Type B pancreatic cell (in vitro differentiated cells): ENCODE results near the gene NCOA7. TPM values are rescaled to one million over a fixed set of nuclear protein-coding genes. Genes with fewer than 3 reads are reported as not detected.

Source experiments
- DNase-seq: peaks from one replicate; pipeline ENCODE4 v3.0.0; 2021; ENCODE audit warnings: mixed read lengths; ENCODE audit not compliant: unreplicated experiment; ENCODE audit errors: extremely low spot score
- H3K27ac Mint-ChIP-seq: 2 replicates; pipeline ENCODE4 v1.8.0; 2021; ENCODE audit warnings: mild to moderate bottlenecking, mixed read lengths
- H3K27me3 Mint-ChIP-seq: 2 replicates; pipeline ENCODE4 v1.8.0; 2021; ENCODE audit warnings: mixed read lengths
- H3K36me3 Mint-ChIP-seq: 2 replicates; pipeline ENCODE4 v1.8.0; 2021; ENCODE audit warnings: mixed read lengths
- H3K4me1 Mint-ChIP-seq: one replicate; pipeline ENCODE4 v1.8.0; 2021; ENCODE audit warnings: mixed read lengths; ENCODE audit not compliant: unreplicated experiment
- H3K4me3 Mint-ChIP-seq: 2 replicates; pipeline ENCODE4 v1.8.0; 2021; ENCODE audit warnings: mild to moderate bottlenecking, mixed read lengths
- H3K9me3 Mint-ChIP-seq: 2 replicates; pipeline ENCODE4 v1.8.0; 2021; ENCODE audit warnings: mixed read lengths
- CTCF ChIP-seq: fragments of 200-600 bp; sonication (generic); conservative IDR thresholded peaks from 2 replicates; pipeline ENCODE4 v1.5.0; 2021; ENCODE audit warnings: antibody characterized with exemption, mild to moderate bottlenecking
- total RNA-seq: library from RNA; stranded (reverse); gene quantifications from 2 replicates; pipeline ENCODE4 v1.2.1, GENCODE V29; 2021; ENCODE audit warnings: low replicate concordance

NCOA7 gene
- total RNA-seq, 1 donor from 2014 or later: 29.9 TPM

GRCh38 chr6:125835221-125835744 is 44.5 kb downstream of the NCOA7 start:
- no peak for TF ChIP-seq CTCF
- Mint-ChIP-seq H3K36me3 (no peaks in the 10 kb centered on the region), H3K4me3 (no peak overlapping the region), H3K4me1 (peaks cover 6% of the 10 kb centered on the region), H3K27ac (no peak overlapping the region), H3K27me3 (no peaks in the 10 kb centered on the region), H3K9me3 (no peaks in the 10 kb centered on the region)
- no peak for DNase-seq

- no peak for TF ChIP-seq CTCF
- DNase-seq: no peak
- Mint-ChIP-seq H3K9me3 (no peaks in the 10 kb centered on the region), H3K4me1 (peaks cover 6% of the 10 kb centered on the region), H3K27me3 (no peaks in the 10 kb centered on the region), H3K4me3 (no peak overlapping the region), H3K27ac (no peak overlapping the region), H3K36me3 (no peaks in the 10 kb centered on the region)
Observed at GRCh38 chr6:125836466-125836865, 45.7 kb downstream of the NCOA7 start.

GRCh38 chr6:125839471-125839870 is 48.7 kb downstream of the NCOA7 start:
- H3K4me1 Mint-ChIP-seq: peaks cover 4% of the 10 kb centered on the region
- no peaks in the 10 kb centered on the region for H3K27me3 Mint-ChIP-seq
- H3K27ac Mint-ChIP-seq: no peak overlapping the region
- TF ChIP-seq CTCF: no peak
- no peaks in the 10 kb centered on the region for H3K36me3 Mint-ChIP-seq
- H3K9me3 Mint-ChIP-seq: no peaks in the 10 kb centered on the region
- DNase-seq: no peak
- no peak overlapping the region for H3K4me3 Mint-ChIP-seq

GRCh38 chr6:125839879-125840278 is 49.1 kb downstream of the NCOA7 start:
- Mint-ChIP-seq H3K4me3 (no peak overlapping the region), H3K27ac (no peak overlapping the region)

GRCh38 chr6:125841356-125842090 is 50.8 kb downstream of the NCOA7 start:
- H3K36me3 Mint-ChIP-seq: no peaks in the 10 kb centered on the region
- TF ChIP-seq CTCF: no peak
- H3K9me3 Mint-ChIP-seq: no peaks in the 10 kb centered on the region
- no peak for DNase-seq
- H3K4me3 Mint-ChIP-seq: no peak overlapping the region
- H3K27me3 Mint-ChIP-seq: no peaks in the 10 kb centered on the region
- H3K4me1 Mint-ChIP-seq: peaks cover 5% of the 10 kb centered on the region
- no peak overlapping the region for H3K27ac Mint-ChIP-seq

More at GRCh38 chr6:125839879-125840278, 49.1 kb downstream of the NCOA7 start:
- TF ChIP-seq CTCF: no peak
- Mint-ChIP-seq H3K27me3 (no peaks in the 10 kb centered on the region), H3K36me3 (no peaks in the 10 kb centered on the region), H3K9me3 (no peaks in the 10 kb centered on the region), H3K4me1 (no peaks in the 10 kb centered on the region)
- DNase-seq: no peak
